Measurements from ENCODE around the gene ASB1. TPM values are rescaled to one million over a fixed set of nuclear protein-coding genes. Genes with fewer than 3 reads are reported as not detected.

ASB1 gene
- total and polyA plus RNA-seq, 2 donors (not counting 1 experiment from before 2014, with no cell fraction given): 31.9 to 50.7 TPM

DNA sequence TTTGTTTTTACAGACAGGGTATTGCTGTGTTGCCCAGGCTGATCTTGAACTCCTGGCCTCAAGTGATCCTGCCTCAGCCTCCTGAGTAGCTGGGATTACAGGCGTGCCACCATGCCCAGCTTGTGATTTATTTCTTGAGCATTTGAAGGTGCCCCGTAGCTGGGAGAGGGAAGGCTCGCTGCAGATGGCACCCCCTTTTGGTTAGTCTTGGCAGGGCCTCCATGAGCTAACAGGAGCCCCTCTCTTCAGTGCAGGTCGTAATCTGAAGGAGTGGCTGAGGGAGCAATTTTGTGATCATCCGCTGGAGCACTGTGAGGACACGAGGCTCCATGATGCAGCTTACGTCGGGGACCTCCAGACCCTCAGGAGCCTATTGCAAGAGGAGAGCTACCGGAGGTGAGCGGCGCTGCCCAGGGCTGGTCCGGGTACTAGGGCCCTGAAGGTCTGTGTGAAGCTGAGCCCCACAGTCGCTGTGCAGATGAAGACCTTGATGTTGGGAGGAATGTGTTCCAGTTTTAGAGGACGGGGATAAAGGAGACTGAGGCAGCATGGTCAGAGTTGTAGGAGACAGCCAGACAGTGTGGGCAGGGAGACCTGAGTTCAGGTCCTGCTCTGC lies 6.7 kb downstream of the ASB1 start:
- peaks cover 0 to 44% of the 10 kb centered on the region in 2 experiments for H3K36me3 ChIP-seq (replicated peaks in 1 of 2; ENCODE audit: control extremely low read depth in 1 of 2, control insufficient read depth in 1 of 2, extremely low read depth in 1 of 2, insufficient read depth in 2 of 2, low read length in 1 of 2)
- H3K4me1 Mint-ChIP-seq: peaks cover 32% of the 10 kb centered on the region
- intact Hi-C loops (cut with micrococcal nuclease): no loop called here
- no peak overlapping the region for H3K27ac Mint-ChIP-seq
- no peaks in the 10 kb centered on the region for H3K9me3 Mint-ChIP-seq (ENCODE audit: insufficient read depth)
- no peaks in the 10 kb centered on the region for H3K9me3 ChIP-seq (ENCODE audit: control extremely low read depth in 1 of 3, control insufficient read depth in 2 of 3, insufficient read depth in 1 of 3, low read length in 2 of 3)
- H3K79me2 ChIP-seq (ENCODE audit: control insufficient read depth, insufficient read depth, low read length): peaks cover 90% of the 10 kb centered on the region
- ChIA-PET POLR2A (no interaction called here), CTCF (no interaction called here)
- no peak overlapping the region for H2AFZ ChIP-seq (ENCODE audit: insufficient read depth, low read depth, low read length, poor library complexity, severe bottlenecking)
- TF ChIP-seq EZH2 (IDR thresholded peaks at IDR 0.05; ENCODE audit: borderline replicate concordance, insufficient read depth, low read depth, low read length, poor library complexity, severe bottlenecking): no peak
- TF ChIP-seq, protein P1, sequence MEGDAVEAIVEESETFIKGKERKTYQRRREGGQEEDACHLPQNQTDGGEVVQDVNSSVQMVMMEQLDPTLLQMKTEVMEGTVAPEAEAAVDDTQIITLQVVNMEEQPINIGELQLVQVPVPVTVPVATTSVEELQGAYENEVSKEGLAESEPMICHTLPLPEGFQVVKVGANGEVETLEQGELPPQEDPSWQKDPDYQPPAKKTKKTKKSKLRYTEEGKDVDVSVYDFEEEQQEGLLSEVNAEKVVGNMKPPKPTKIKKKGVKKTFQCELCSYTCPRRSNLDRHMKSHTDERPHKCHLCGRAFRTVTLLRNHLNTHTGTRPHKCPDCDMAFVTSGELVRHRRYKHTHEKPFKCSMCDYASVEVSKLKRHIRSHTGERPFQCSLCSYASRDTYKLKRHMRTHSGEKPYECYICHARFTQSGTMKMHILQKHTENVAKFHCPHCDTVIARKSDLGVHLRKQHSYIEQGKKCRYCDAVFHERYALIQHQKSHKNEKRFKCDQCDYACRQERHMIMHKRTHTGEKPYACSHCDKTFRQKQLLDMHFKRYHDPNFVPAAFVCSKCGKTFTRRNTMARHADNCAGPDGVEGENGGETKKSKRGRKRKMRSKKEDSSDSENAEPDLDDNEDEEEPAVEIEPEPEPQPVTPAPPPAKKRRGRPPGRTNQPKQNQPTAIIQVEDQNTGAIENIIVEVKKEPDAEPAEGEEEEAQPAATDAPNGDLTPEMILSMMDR (IDR thresholded peaks at IDR 0.05): no peak
- WGBS (ENCODE audit: insufficient coverage): 98% methylated on average over 14 of the region's 14 CpGs
- no peaks in the 10 kb centered on the region for H3K27me3 Mint-ChIP-seq
- no peak overlapping the region for H3K4me2 ChIP-seq (replicated peaks; ENCODE audit: low read depth, low read length, poor library complexity, severe bottlenecking)
- peaks cover 2 to 6% of the 10 kb centered on the region in 2 donors for H3K4me1 ChIP-seq (ENCODE audit: control insufficient read depth in 2 of 2, insufficient read depth in 2 of 2, low read length in 2 of 2)
- ATAC-seq (ENCODE audit: low read depth): no peak
- H3K9ac ChIP-seq (ENCODE audit: low read length): no peak overlapping the region
- no peaks in the 10 kb centered on the region for H3K27me3 ChIP-seq (replicated peaks in 1 of 4; ENCODE audit: control extremely low read depth in 1 of 4, control insufficient read depth in 3 of 4, insufficient read depth in 4 of 4, low read length in 3 of 4)
- H3K4me3 Mint-ChIP-seq: no peak overlapping the region
- no peak overlapping the region for H3K4me3 ChIP-seq (ENCODE audit: control extremely low read depth in 1 of 5, extremely low read depth in 1 of 5, insufficient read depth in 1 of 5, low read depth in 2 of 5, low read length in 4 of 5)
- no peak for DNase-seq
- H3K27ac ChIP-seq (ENCODE audit: low read length in 2 of 2): no peak overlapping the region
- H4K20me1 ChIP-seq (ENCODE audit: control insufficient read depth, insufficient read depth, low read length, poor library complexity, severe bottlenecking): peaks cover 62% of the 10 kb centered on the region

DNA sequence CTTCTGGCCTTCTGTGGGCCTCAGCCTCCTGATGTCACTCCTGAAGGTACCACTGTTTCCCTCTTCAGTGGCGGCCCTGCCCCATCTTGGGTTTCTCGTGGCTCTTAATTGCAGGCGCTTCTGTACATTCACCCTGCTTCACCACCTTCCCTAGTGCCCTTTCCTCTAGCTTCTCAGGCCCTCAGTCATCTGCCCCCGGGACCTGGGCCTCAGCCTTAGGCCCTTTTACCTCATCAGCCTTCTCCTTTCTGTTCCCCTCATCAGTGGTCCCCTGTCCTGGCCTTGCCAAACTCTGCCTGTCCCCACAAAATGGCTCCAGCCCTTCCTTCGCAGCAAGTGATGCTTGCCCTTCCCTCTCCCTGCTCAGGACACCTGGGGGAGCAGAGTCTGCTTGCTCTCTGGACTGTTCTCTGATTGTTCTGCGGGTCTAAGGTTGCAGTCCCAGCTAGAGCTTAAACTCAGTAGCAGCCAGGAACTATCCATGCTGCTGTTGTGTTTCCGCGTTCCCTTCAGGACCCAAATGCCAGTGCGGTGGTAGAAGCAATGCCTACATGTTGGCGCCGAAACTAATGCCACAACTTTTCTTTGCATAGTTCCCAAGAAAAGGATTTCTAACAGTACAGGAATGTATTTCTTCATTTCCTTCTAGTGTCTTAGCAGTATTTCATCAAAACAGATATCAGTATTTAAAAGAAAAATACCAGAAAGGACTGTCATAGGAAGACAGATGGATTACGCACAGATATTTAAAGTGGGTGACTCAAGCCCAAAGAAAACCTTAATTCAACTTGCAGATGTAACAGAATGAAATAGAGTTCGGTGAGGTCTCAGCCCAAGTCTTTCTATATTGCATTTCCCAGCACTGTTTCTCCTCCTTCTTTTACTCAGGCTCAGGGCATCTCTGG lies 7.5 kb downstream of the ASB1 start:
- no peaks in the 10 kb centered on the region for H3K27me3 Mint-ChIP-seq
- Histone ChIP-seq H3K27me3 (replicated peaks in 1 of 4; ENCODE audit: control extremely low read depth in 1 of 4, control insufficient read depth in 3 of 4, insufficient read depth in 4 of 4, low read length in 3 of 4) (no peaks in the 10 kb centered on the region), H3K79me2 (ENCODE audit: control insufficient read depth, insufficient read depth, low read length) (peaks cover 90% of the 10 kb centered on the region), H3K9me3 (ENCODE audit: control extremely low read depth in 1 of 3, control insufficient read depth in 2 of 3, insufficient read depth in 1 of 3, low read length in 2 of 3) (no peaks in the 10 kb centered on the region), H3K9ac (ENCODE audit: low read length) (no peak overlapping the region), H2AFZ (ENCODE audit: insufficient read depth, low read depth, low read length, poor library complexity, severe bottlenecking) (no peak overlapping the region), H3K27ac (ENCODE audit: low read length in 2 of 2) (no peak overlapping the region), H3K4me3 (ENCODE audit: control extremely low read depth in 1 of 5, extremely low read depth in 1 of 5, insufficient read depth in 1 of 5, low read depth in 2 of 5, low read length in 4 of 5) (no peak overlapping the region), H3K4me1 (ENCODE audit: control insufficient read depth in 2 of 2, insufficient read depth in 2 of 2, low read length in 2 of 2) (no peaks in the 10 kb centered on the region), H4K20me1 (ENCODE audit: control insufficient read depth, insufficient read depth, low read length, poor library complexity, severe bottlenecking) (peaks cover 58% of the 10 kb centered on the region), H3K4me2 (replicated peaks; ENCODE audit: low read depth, low read length, poor library complexity, severe bottlenecking) (no peak overlapping the region), H3K36me3 (replicated peaks in 1 of 2; ENCODE audit: control extremely low read depth in 1 of 2, control insufficient read depth in 1 of 2, extremely low read depth in 1 of 2, insufficient read depth in 2 of 2, low read length in 1 of 2) (peaks cover 3 to 50% of the 10 kb centered on the region in 2 experiments)
- peaks cover 28% of the 10 kb centered on the region for H3K4me1 Mint-ChIP-seq
- H3K4me3 Mint-ChIP-seq: no peak overlapping the region
- DNase-seq (no peak), ATAC-seq (ENCODE audit: low read depth) (no peak)
- 98% methylated on average over 9 of the region's 13 CpGs for WGBS (ENCODE audit: insufficient coverage)
- intact Hi-C loops (cut with micrococcal nuclease): no loop called here
- ChIA-PET POLR2A (no interaction called here), CTCF (no interaction called here)
- TF ChIP-seq, protein P1 (IDR thresholded peaks at IDR 0.05): no peak
- TF ChIP-seq EZH2 (IDR thresholded peaks at IDR 0.05; ENCODE audit: borderline replicate concordance, insufficient read depth, low read depth, low read length, poor library complexity, severe bottlenecking): no peak
- no peak overlapping the region for H3K27ac Mint-ChIP-seq
- H3K9me3 Mint-ChIP-seq (ENCODE audit: insufficient read depth): no peaks in the 10 kb centered on the region

Measured in B cell (primary cell).